ENCODE results near the gene CNTNAP2.
A peak's percentile ranks its signal among the peaks of the same experiment; 100 is the strongest.
"Not testable (repeated sequence)": the region's sequence is repeated elsewhere in the genome, so short reads cannot be mapped to it uniquely, and the experiment has no call there.

Gene CNTNAP2

GRCh38 chr7:148286150-148286549, 2169.5 kb downstream of the CNTNAP2 start:
- no peak for DNase-seq (ENCODE audit: low read depth, low spot score)
- Histone ChIP-seq H3K27ac (no peak overlapping the region), H3K36me3 (ENCODE audit: insufficient read depth, low read length) (no peaks in the 10 kb centered on the region), H3K9ac (ENCODE audit: insufficient read length) (no peak overlapping the region), H3K4me3 (no peak overlapping the region), H3K9me3 (ENCODE audit: low read depth, low read length) (no peaks in the 10 kb centered on the region)
- no peak for TF ChIP-seq FOXP2 (optimal IDR thresholded peaks at IDR 0.05; ENCODE audit: control extremely low read depth, extremely low read length, insufficient read depth)
- TF ChIP-seq POLR2AphosphoS5 (IDR thresholded peaks at IDR 0.05; ENCODE audit: borderline replicate concordance, low read depth, low read length) = no peak
- TF ChIP-seq EZH2 (IDR thresholded peaks at IDR 0.05) = no peak

GRCh38 chr7:148287538-148287937, 2170.9 kb downstream of the CNTNAP2 start:
- no peak for DNase-seq (ENCODE audit: low read depth, low spot score)
- Histone ChIP-seq H3K4me3 (no peak overlapping the region), H3K9ac (ENCODE audit: insufficient read length) (no peak overlapping the region), H3K9me3 (ENCODE audit: low read depth, low read length) (no peaks in the 10 kb centered on the region), H3K27ac (no peak overlapping the region), H3K36me3 (ENCODE audit: insufficient read depth, low read length) (no peaks in the 10 kb centered on the region)
- TF ChIP-seq POLR2AphosphoS5 (IDR thresholded peaks at IDR 0.05; ENCODE audit: borderline replicate concordance, low read depth, low read length) (no peak), FOXP2 (optimal IDR thresholded peaks at IDR 0.05; ENCODE audit: control extremely low read depth, extremely low read length, insufficient read depth) (no peak), EZH2 (IDR thresholded peaks at IDR 0.05) (no peak)

- Histone ChIP-seq H3K4me3 (no peak overlapping the region), H3K9ac (ENCODE audit: insufficient read length) (no peak overlapping the region), H3K27ac (no peak overlapping the region), H3K36me3 (ENCODE audit: insufficient read depth, low read length) (no peaks in the 10 kb centered on the region), H3K9me3 (ENCODE audit: low read depth, low read length) (no peaks in the 10 kb centered on the region)
- TF ChIP-seq EZH2 (IDR thresholded peaks at IDR 0.05) = no peak
- TF ChIP-seq FOXP2 (optimal IDR thresholded peaks at IDR 0.05; ENCODE audit: control extremely low read depth, extremely low read length, insufficient read depth) = no peak
- TF ChIP-seq POLR2AphosphoS5 (IDR thresholded peaks at IDR 0.05; ENCODE audit: borderline replicate concordance, low read depth, low read length) = no peak
- DNase-seq (ENCODE audit: low read depth, low spot score) = no peak
These were observed 2172.1 kb downstream of the CNTNAP2 start for GRCh38 chr7:148288592-148289151.

GRCh38 chr7:148289630-148290029, 2173.0 kb downstream of the CNTNAP2 start:
- H3K36me3 ChIP-seq (ENCODE audit: insufficient read depth, low read length) = no peaks in the 10 kb centered on the region
- H3K4me3 ChIP-seq = no peak overlapping the region
- no peak overlapping the region for H3K9ac ChIP-seq (ENCODE audit: insufficient read length)
- H3K27ac ChIP-seq = no peak overlapping the region
- H3K9me3 ChIP-seq (ENCODE audit: low read depth, low read length) = no peaks in the 10 kb centered on the region
- DNase-seq (ENCODE audit: low read depth, low spot score) = no peak
- no peak for TF ChIP-seq POLR2AphosphoS5 (IDR thresholded peaks at IDR 0.05; ENCODE audit: borderline replicate concordance, low read depth, low read length)

GRCh38 chr7:148290538-148290937, 2173.9 kb downstream of the CNTNAP2 start:
- TF ChIP-seq EZH2 (IDR thresholded peaks at IDR 0.05) (no peak), POLR2AphosphoS5 (IDR thresholded peaks at IDR 0.05; ENCODE audit: borderline replicate concordance, low read depth, low read length) (no peak), FOXP2 (optimal IDR thresholded peaks at IDR 0.05; ENCODE audit: control extremely low read depth, extremely low read length, insufficient read depth) (no peak)
- no peak overlapping the region for H3K4me3 ChIP-seq
- no peaks in the 10 kb centered on the region for H3K9me3 ChIP-seq (ENCODE audit: low read depth, low read length)
- H3K27ac ChIP-seq = no peak overlapping the region
- DNase-seq (ENCODE audit: low read depth, low spot score) = no peak
- no peaks in the 10 kb centered on the region for H3K36me3 ChIP-seq (ENCODE audit: insufficient read depth, low read length)
- H3K9ac ChIP-seq (ENCODE audit: insufficient read length) = no peak overlapping the region

- Histone ChIP-seq H3K36me3 (ENCODE audit: insufficient read depth, low read length) (no peaks in the 10 kb centered on the region), H3K27ac (no peak overlapping the region; the same call in 1 of the 2 replicates), H3K9ac (ENCODE audit: insufficient read length) (no peak overlapping the region), H3K9me3 (ENCODE audit: low read depth, low read length) (no peaks in the 10 kb centered on the region), H3K4me3 (no peak overlapping the region)
- no peak for DNase-seq (ENCODE audit: low read depth, low spot score)
- TF ChIP-seq FOXP2 (optimal IDR thresholded peaks at IDR 0.05; ENCODE audit: control extremely low read depth, extremely low read length, insufficient read depth) (no peak), POLR2AphosphoS5 (IDR thresholded peaks at IDR 0.05; ENCODE audit: borderline replicate concordance, low read depth, low read length) (no peak), EZH2 (IDR thresholded peaks at IDR 0.05) (no peak)
These were observed 2175.2 kb downstream of the CNTNAP2 start for GRCh38 chr7:148291799-148292198.

- DNase-seq (ENCODE audit: low read depth, low spot score) = no peak
- TF ChIP-seq FOXP2 (optimal IDR thresholded peaks at IDR 0.05; ENCODE audit: control extremely low read depth, extremely low read length, insufficient read depth) = no peak
- no peak for TF ChIP-seq EZH2 (IDR thresholded peaks at IDR 0.05)
- TF ChIP-seq POLR2AphosphoS5 (IDR thresholded peaks at IDR 0.05; ENCODE audit: borderline replicate concordance, low read depth, low read length) = no peak
These were observed 2180.5 kb downstream of the CNTNAP2 start for GRCh38 chr7:148296994-148297644.

GRCh38 chr7:148298768-148299167, 2182.2 kb downstream of the CNTNAP2 start:
- H3K9me3 ChIP-seq (ENCODE audit: low read depth, low read length); H3K27ac ChIP-seq; DNase-seq (ENCODE audit: low read depth, low spot score); H3K4me3 ChIP-seq; H3K36me3 ChIP-seq (ENCODE audit: insufficient read depth, low read length); H3K9ac ChIP-seq (ENCODE audit: insufficient read length): not testable (repeated sequence)

More at GRCh38 chr7:148296994-148297644, 2180.5 kb downstream of the CNTNAP2 start:
- H3K4me3 ChIP-seq = no peak overlapping the region
- no peak overlapping the region for H3K9ac ChIP-seq (ENCODE audit: insufficient read length)
- no peaks in the 10 kb centered on the region for H3K9me3 ChIP-seq (ENCODE audit: low read depth, low read length)
- H3K27ac ChIP-seq = peak overlapping the region; percentile 72
- no peaks in the 10 kb centered on the region for H3K36me3 ChIP-seq (ENCODE audit: insufficient read depth, low read length)
